HepG2 (cell line): ENCODE results near the gene ABCA3. TPM values are rescaled to one million over a fixed set of nuclear protein-coding genes. Genes with fewer than 3 reads are reported as not detected.

Source experiments
- ATAC-seq: fragments of 200-7000 bp; cut with Tn5 transposase; 3 replicates; pipeline ENCODE4 v1.9.1; 2020; ENCODE audit warnings: mild to moderate bottlenecking, moderate library complexity
- BruUV-seq: library from RNA; stranded (reverse); fragments of 400-500 nt; replicated peaks from 2 replicates; lab custom pipeline; 2021; lab: Mats Ljungman, UMichigan
- CTCF ChIA-PET: fragments of 300-600 bp; formaldehyde crosslinking; extraction: SDS; loops from one replicate; lab custom pipeline; 2021; ENCODE audit warnings: low total read pairs, inconsistent platforms, low intra/inter-chr PET ratio; lab: Yijun Ruan, JAX
- POLR2A ChIA-PET: fragments of 350-600 bp; sonication (Branson Sonifier 250); formaldehyde crosslinking; loops from one replicate; lab custom pipeline; 2020; ENCODE audit warnings: antibody characterized with exemption, inconsistent platforms; lab: Yijun Ruan, JAX
- DNase-seq: peaks from one replicate; pipeline ENCODE4 v3.0.0-alpha.2; 2015; ENCODE audit warnings: low spot score
- FAIRE-seq: peaks from 3 replicates; lab custom pipeline; 2011; peaks lifted over from hg19 to GRCh38; lab: Jason Lieb, UNC
- H2AFZ ChIP-seq: one replicate; pipeline ENCODE4 v1.6.1; 2011; ENCODE audit warnings: low read length, inconsistent platforms
- H3K27ac ChIP-seq: fragments of 300-600 bp; 3 replicates; pipeline ENCODE4 v1.8.0; 2011; ENCODE audit warnings: mixed run types, mild to moderate bottlenecking, mixed read lengths, low read length, inconsistent platforms; ENCODE audit not compliant: insufficient read depth; ENCODE audit errors: extremely low read length
- H3K27me3 ChIP-seq, 2 experiments: fragments of 200-600 bp in 1 of 2; 2 replicates in 1 of 2; 3 replicates in 1 of 2; pipeline versions ENCODE4 v1.6.0 to v1.8.0; 2011; ENCODE audit warnings: low read length in 2 of 2, mild to moderate bottlenecking in 2 of 2, moderate library complexity in 2 of 2, inconsistent platforms in 1 of 2; ENCODE audit not compliant: insufficient read depth in 2 of 2, control insufficient read depth in 1 of 2
- H3K36me3 ChIP-seq, 2 experiments: fragments of 200-600 bp in 1 of 2; replicated peaks in 1 of 2; 2 replicates in 1 of 2; 3 replicates in 1 of 2; pipeline versions ENCODE4 v1.5.1 to v1.8.0; 2011; ENCODE audit warnings: low read length in 2 of 2, inconsistent platforms in 1 of 2; ENCODE audit not compliant: insufficient read depth in 2 of 2, control insufficient read depth in 1 of 2
- H3K4me1 ChIP-seq: 2 replicates; pipeline ENCODE4 v1.5.1; 2012; ENCODE audit warnings: low read length, inconsistent platforms; ENCODE audit not compliant: insufficient read depth
- H3K4me2 ChIP-seq: 2 replicates; pipeline ENCODE4 v1.6.0; 2011; ENCODE audit warnings: low read depth, low read length, inconsistent platforms
- H3K4me3 ChIP-seq, 3 experiments: fragments of 200-600 bp in 1 of 3; sonication (generic), shearing (Covaris generic) in 1 of 3; replicated peaks in 1 of 3; 2 replicates each; pipeline ENCODE4 v1.5.1; 2011 to 2016; ENCODE audit warnings: low read length in 3 of 3, inconsistent platforms in 2 of 3, low read depth in 2 of 3, mild to moderate bottlenecking in 2 of 3, control low read depth in 1 of 3, mixed read lengths in 1 of 3; ENCODE audit not compliant: insufficient read depth in 1 of 3
- H3K79me2 ChIP-seq: one replicate; pipeline ENCODE4 v1.6.1; 2011; ENCODE audit warnings: low read length, inconsistent platforms; ENCODE audit not compliant: insufficient read depth
- H3K9ac ChIP-seq: 2 replicates; pipeline ENCODE4 v1.6.0; 2011; ENCODE audit warnings: mild to moderate bottlenecking, low read depth, low read length, inconsistent platforms; ENCODE audit not compliant: insufficient read depth
- H3K9me3 ChIP-seq: 2 replicates; pipeline ENCODE4 v1.5.1; 2012; ENCODE audit warnings: mild to moderate bottlenecking, low read length
- H4K20me1 ChIP-seq: 2 replicates; pipeline ENCODE4 v1.6.0; 2011; ENCODE audit warnings: inconsistent platforms, mild to moderate bottlenecking, low read length, moderate library complexity; ENCODE audit not compliant: insufficient read depth
- TARDBP ChIP-seq: sonication (generic); formaldehyde crosslinking; IDR thresholded peaks from 2 replicates; pipeline ENCODE4 v1.8.0; 2022; ENCODE audit warnings: mild to moderate bottlenecking, missing genetic modification reagents
- TBX3 ChIP-seq: fragments of 450-650 bp; IDR thresholded peaks from 2 replicates; pipeline ENCODE4 v1.6.1; 2017; ENCODE audit warnings: antibody characterized with exemption, mild to moderate bottlenecking, inconsistent platforms, borderline replicate concordance
- ZNF800 ChIP-seq: sonication (generic); formaldehyde crosslinking; IDR thresholded peaks from 2 replicates; pipeline ENCODE4 v1.4.0; 2020; ENCODE audit warnings: missing genetic modification reagents
- ZNF891 ChIP-seq: sonication (generic); formaldehyde crosslinking; IDR thresholded peaks from 2 replicates; pipeline ENCODE4 v1.5.0; 2020; ENCODE audit warnings: mild to moderate bottlenecking, missing genetic modification reagents
- WGBS: methylation state at CpG from one replicate; pipeline ENCODE4 v1.1.6; 2017; ENCODE audit warnings: low lambda C conversion rate; 5-methylcytosine and 5-hydroxymethylcytosine counted together
- in situ Hi-C: cut with HindIII; loops from 2 replicates; pipeline ENCODE4 v1.10.0; 2017; ENCODE audit warnings: low pct_unique_long_range_greater_than_20kb; ENCODE audit not compliant: extremely low pct_ligation_motif_present
- intact Hi-C: fragments of 100-400 bp; cut with micrococcal nuclease; formaldehyde crosslinking; loops from one replicate; pipeline ENCODE4 v1.10.0; 2022; ENCODE audit not compliant: unreplicated experiment
- polyA plus RNA-seq, 8 experiments: library from polyadenylated mRNA; depleted of rRNA in 3 of 8; stranded (reverse) in 7 of 8; unstranded in 1 of 8; fragments of >200 nt; fragmentation: Illumina TruSeq in 4 of 8; extraction: Trizol in 4 of 8; gene quantifications; 2 replicates each; pipeline versions ENCODE4 v1.2.1 to v1.2.3, GENCODE V29; 2011 to 2016; ENCODE audit warnings: low read depth in 4 of 8, missing spikeins in 1 of 8, mixed read lengths in 1 of 8; ENCODE audit not compliant: insufficient read depth in 1 of 8
- total RNA-seq, 5 experiments: library from RNA; depleted of rRNA; stranded (reverse); fragments of >200 nt; fragmentation: Illumina TruSeq; extraction: Trizol; gene quantifications; 2 replicates each; pipeline ENCODE4 v1.2.3, GENCODE V29; 2016; ENCODE audit warnings: low read depth in 1 of 5

ABCA3 gene
- total and polyA plus RNA-seq, 2 of the 13 experiments (the other 11 are each of a cell fraction or from before 2014, with no cell fraction given), result 0.60 to 1.5 TPM

GRCh38 chr16:2270588-2271470, 69.7 kb downstream of the ABCA3 start:
- H3K27ac ChIP-seq, result no peak overlapping the region
- H3K4me2 ChIP-seq, result no peak overlapping the region
- intact Hi-C loops, result no loop called here

More at GRCh38 chr16:2270588-2271470, 69.7 kb downstream of the ABCA3 start:
- H4K20me1 ChIP-seq, result peaks cover 16% of the 10 kb centered on the region
- H2AFZ ChIP-seq, result no peak overlapping the region
- no peak overlapping the region for H3K4me3 ChIP-seq
- TF ChIP-seq TARDBP (CRISPR knock-in tag), result no peak
- TF ChIP-seq ZNF800 (CRISPR knock-in tag), result no peak
- TF ChIP-seq ZNF891, result no peak
- TF ChIP-seq TBX3, result no peak
- ChIA-PET POLR2A (interaction anchor here (2.8 kb wide), 1 partner anchor 19 kb away, joined by 33 read pairs; the partner anchor contains the start of gene ECI1), CTCF (no interaction called here)
- no peak overlapping the region for H3K9ac ChIP-seq
- FAIRE-seq (no peak), ATAC-seq (no peak), DNase-seq (no peak)
- peaks cover 24% of the 10 kb centered on the region for H3K4me1 ChIP-seq
- peaks cover 0 to 6% of the 10 kb centered on the region in 2 experiments; a peak in 4 of 5 replicates for H3K27me3 ChIP-seq
- 86% methylated on average over 5 of the region's 15 CpGs for WGBS
- H3K9me3 ChIP-seq, result no peaks in the 10 kb centered on the region
- no TSS peak for BruUV-seq
- in situ Hi-C loops, result no loop called here
- H3K79me2 ChIP-seq, result peaks cover 24% of the 10 kb centered on the region
- 0 out of 5 replicates have a peak, but pooled peaks cover 0 to 2% of the 10 kb centered on the region in 2 experiments for H3K36me3 ChIP-seq
